NB4 (cell line): ENCODE measurements around the gene MEF2C.

Experiments
- MAX ChIP-seq: IDR thresholded peaks from 2 replicates; pipeline ENCODE4 v1.6.1; 2011; ENCODE audit warnings: low read depth, low read length
- TF ChIP-seq, protein P1 (sequence below): IDR thresholded peaks from one replicate; pipeline ENCODE4 v1.5.1; 2012; ENCODE audit warnings: low read depth, low read length

GRCh38 chr5:88878976-88879375 lies 4.0 kb downstream of the MEF2C start:
- TF ChIP-seq, protein P1, sequence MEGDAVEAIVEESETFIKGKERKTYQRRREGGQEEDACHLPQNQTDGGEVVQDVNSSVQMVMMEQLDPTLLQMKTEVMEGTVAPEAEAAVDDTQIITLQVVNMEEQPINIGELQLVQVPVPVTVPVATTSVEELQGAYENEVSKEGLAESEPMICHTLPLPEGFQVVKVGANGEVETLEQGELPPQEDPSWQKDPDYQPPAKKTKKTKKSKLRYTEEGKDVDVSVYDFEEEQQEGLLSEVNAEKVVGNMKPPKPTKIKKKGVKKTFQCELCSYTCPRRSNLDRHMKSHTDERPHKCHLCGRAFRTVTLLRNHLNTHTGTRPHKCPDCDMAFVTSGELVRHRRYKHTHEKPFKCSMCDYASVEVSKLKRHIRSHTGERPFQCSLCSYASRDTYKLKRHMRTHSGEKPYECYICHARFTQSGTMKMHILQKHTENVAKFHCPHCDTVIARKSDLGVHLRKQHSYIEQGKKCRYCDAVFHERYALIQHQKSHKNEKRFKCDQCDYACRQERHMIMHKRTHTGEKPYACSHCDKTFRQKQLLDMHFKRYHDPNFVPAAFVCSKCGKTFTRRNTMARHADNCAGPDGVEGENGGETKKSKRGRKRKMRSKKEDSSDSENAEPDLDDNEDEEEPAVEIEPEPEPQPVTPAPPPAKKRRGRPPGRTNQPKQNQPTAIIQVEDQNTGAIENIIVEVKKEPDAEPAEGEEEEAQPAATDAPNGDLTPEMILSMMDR, result no peak
- no peak for TF ChIP-seq MAX
